DMS 273 (cell line): Measurements from ENCODE around the gene ITIH3.

Experiments
- DNase-seq: peaks from one replicate; lab custom pipeline; 2025; ENCODE audit not compliant: unreplicated experiment; lab: John Stamatoyannopoulos, UW

ITIH3 gene

GRCh38 chr3:52779011-52779836 lies 15.4 kb upstream of the ITIH3 start:
- DNase-seq: no peak

DNA sequence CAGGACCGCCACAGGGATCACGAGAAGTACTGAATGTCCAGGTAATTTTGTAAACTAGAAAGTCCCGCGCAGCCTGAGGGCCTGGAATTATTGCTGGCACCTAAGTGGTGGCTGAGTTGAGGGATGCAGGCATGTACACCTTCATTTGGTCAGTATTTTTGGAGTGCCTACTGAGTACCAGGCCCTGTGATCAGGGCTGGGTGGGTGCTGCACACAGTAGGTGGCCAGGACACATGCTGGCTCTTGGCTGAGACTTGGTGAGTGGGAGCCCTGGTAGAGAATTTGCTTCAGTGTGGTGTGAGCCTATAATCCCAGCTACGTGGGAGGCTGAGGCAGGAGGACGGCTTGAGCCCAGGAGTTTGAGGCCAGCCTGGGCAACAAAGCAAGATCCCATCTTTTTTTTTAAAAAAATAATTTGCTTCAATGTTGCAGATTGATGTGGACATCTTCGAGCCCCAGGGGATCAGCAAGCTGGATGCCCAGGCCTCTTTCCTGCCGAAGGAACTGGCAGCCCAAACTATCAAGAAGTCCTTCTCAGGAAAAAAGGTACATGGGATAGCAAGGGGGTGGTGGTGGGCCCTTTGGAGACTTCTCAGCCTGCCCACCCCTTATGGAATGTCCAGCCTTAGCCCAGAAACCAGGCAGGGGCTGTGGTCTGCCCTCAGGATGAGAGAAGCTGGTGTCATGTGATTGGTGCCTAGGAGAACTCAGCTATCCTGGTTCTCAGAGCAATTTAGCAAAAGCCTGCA lies 14.6 kb upstream of the ITIH3 start:
- DNase-seq: no peak

DNA sequence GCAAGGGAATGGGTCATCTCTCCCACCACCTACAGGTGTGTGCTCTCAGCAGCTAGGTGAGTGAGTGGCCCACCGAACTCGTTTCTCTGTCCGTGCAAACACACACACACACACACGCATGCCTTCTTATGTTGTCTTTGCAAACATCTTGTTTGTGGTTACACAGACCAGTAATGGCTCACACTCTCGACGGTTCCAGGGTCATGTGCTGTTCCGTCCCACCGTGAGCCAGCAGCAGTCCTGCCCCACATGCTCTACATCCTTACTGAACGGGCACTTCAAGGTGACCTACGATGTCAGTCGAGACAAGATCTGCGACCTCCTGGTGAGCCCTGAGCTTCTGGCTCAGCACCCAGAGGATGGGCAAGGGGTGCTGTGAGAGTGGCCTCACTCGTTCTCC lies 12.9 kb upstream of the ITIH3 start:
- no peak for DNase-seq

DNA sequence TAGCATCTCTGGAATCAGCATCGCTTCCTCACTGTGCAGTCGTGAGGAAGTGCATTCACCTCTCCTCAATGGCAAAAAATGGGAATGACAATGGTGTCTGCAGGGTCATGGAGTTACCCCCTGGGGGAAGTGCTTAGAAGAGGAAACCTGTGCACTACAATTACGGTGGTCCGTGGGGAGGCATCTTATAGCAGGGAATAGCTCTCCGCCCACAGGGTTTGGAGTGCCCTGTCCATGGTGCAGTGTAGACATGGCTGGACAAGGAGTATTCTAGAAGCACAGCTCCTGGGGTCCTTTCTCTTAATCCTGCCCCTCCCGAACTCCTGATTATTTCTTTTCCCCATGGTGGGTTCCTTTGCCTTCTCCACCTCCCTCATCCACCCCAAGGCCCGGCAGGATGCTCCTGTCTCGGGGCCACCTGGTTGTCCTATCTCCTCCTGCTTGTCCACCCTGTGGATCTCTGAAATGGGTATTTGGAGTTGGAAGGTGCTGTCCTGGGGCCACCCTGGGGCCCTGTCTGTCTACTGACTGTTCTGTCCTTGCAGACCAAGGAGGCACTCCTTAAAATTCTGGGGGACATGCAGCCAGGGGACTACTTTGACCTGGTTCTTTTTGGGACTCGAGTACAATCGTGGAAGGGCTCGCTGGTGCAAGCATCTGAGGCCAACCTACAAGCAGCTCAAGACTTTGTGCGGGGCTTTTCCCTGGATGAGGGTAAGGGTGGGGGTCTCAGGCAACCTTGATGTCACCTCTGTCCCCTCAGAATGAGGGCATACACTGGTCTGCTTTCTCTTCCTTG lies 12.0 kb upstream of the ITIH3 start:
- DNase-seq: no peak

DNA sequence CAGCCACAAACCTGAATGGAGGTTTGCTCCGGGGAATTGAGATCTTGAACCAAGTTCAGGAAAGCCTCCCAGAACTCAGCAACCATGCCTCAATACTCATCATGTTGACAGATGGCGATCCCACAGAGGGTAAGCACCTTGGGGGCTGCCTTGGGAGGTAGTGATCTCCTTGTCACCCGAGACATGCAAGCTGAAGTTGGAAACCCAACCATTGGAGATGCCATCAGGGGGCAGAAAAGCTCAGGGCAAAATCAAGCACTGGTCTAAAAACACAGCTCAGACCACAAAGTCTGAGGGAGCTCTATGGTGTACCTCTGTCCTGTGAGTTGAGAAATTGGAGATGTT lies 11.4 kb upstream of the ITIH3 start:
- DNase-seq: no peak

- no peak for DNase-seq
These were observed 10.5 kb upstream of the ITIH3 start for GRCh38 chr3:52784021-52784621.

- DNase-seq: no peak
These were observed 9.5 kb upstream of the ITIH3 start for GRCh38 chr3:52784931-52785590.

DNA sequence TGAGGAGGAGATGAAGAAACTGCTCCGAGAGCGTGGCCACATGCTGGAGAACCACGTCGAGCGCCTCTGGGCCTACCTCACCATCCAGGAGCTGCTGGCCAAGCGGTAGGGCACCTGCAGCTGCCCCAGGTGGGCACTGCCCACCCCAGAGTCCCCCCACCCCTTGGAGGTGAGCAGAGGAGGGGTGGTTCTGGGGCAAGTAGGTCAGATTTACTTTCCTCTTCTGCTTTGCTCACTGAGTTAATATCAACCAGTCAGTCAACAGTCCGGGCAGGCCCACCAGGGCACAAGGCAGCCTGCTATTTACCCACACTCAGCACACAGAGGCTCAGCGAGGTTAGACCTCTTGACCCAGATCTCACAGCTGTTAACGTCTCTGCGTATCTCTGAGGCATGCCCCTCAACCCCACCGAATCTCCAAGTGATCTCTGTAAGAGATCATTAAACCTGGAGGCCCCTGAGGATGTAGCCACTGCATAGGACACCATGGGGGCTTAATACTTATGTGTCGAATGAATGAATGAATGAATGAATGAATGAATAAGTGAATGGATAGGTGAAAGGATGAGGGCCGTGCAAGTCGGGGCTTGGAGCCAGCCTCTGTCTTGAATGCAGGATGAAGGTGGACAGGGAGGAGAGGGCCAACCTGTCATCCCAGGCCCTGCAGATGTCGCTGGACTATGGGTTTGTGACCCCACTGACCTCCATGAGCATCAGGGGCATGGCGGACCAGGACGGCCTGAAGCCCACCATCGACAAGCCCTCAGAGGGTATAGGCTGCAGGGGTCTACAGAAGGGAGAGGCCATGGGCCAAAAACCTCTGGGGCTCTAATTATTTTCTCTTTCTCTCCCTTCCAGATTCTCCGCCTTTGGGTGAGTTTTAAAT lies 8.0 kb upstream of the ITIH3 start:
- no peak for DNase-seq

- DNase-seq: no peak
These were observed 7.3 kb upstream of the ITIH3 start for GRCh38 chr3:52787246-52787645.

DNA sequence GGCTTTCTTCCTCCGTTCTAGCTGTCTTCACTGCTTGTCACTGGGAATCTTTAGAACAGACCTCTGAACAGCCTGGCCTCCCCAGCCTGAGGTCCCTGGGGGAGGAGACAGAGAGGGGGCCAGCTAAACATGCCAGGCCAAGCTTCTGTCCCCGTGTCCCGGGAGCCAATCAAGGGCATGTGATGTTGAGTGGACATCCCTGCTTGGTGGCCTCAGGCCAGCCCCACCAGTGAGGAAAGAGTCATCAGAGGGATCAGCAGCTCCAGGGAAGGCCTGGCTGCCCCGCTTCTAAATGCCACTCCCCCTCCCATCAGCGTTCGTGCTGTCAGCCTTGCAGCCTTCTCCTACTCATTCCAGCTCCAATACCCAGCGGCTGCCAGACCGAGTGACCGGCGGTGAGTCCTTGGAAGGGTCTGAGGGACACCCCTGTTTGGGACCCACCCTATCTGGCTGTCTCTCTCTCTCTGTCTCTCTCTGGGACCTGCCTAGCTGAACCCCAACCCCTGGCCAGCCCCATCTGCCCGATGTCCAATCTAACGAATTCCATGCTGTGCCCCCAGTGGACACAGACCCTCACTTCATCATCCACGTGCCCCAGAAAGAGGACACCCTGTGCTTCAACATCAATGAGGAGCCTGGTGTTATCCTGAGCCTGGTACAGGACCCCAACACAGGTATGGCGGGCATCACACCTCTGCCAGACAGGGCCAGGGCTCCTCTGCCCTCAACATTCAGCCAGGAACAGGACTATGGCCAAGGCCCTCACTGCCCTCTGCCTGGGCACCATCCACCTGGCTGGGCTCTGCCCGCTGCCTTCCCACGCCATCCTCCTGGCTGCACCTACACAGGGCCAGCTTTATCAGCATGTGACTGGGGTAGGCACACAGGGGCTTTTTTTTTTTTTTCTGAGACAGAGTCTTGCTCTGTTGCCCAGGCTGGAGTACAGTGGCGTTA lies 6.6 kb upstream of the ITIH3 start:
- DNase-seq: no peak

- no peak for DNase-seq
These were observed 5.5 kb upstream of the ITIH3 start for GRCh38 chr3:52788890-52789745.

DNA sequence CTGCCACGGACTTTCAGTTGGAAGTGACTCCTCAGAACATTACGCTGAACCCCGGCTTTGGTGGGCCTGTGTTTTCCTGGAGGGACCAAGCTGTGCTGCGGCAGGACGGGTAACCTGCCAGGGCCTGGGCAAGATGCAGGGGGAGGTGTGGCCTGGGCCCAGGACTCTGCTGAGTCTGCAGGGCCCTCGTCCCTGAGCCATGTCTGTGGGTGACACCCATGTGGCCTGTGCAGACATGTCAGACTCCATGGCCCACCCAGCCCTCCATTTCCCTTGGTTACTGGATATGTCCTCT lies 4.9 kb upstream of the ITIH3 start:
- DNase-seq: no peak

DNA sequence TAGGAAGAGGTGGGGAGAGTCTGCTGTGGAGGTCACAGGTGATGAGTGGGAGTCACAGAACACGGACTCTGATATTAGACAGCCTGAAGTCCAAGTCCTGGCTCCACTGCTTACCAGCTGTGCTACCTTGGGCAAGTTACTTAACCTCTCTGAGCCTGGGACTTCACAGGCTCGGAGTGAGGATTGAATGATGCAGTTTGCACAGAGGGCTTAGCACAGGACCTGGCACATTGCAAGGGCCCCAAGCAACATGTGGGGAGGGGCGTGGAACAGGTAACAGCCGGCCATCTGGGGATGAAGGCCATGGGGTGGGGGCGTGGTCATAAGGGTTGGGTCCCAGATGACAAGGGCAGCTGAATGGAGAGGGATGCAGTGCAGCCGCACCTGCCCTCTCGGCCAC lies 4.3 kb upstream of the ITIH3 start:
- no peak for DNase-seq

GRCh38 chr3:52790741-52791140 lies 3.9 kb upstream of the ITIH3 start:
- no peak for DNase-seq

DNA sequence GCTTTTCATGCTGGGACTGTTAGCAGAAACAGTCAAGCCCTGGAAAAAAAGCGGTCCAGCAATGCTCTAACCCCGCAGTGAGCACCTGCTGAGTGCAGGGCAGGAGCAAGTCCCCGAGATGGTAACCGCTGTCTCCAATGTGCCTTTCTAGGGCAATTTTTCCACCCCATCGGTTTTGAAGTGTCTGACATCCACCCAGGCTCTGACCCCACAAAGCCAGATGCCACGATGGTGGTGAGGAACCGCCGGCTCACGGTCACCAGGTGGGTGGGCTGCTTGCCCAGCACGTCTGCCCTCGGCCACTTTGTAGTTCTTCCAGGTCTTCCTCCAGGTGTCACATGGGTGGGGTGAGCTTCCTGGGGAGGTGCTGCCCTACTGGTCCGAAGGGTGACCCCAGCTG lies 3.2 kb upstream of the ITIH3 start:
- DNase-seq: no peak

- no peak for DNase-seq
These were observed 2.7 kb upstream of the ITIH3 start for GRCh38 chr3:52791928-52792327.

- DNase-seq: no peak
These were observed 2.2 kb upstream of the ITIH3 start for GRCh38 chr3:52792413-52792812.
